Thyroid gland (tissue), 4 donors: ENCODE results near the gene CIPC.

Source experiments
- CTCF ChIP-seq, 6 experiments: fragments of 200-600 bp in 3 of 6; fragments of 450-650 bp in 3 of 6; sonication (generic) in 3 of 6; IDR thresholded peaks; one replicate each; pipeline ENCODE4 v1.5.1; 2016 to 2019; ENCODE audit warnings: antibody characterized with exemption in 6 of 6, mild to moderate bottlenecking in 2 of 6, inconsistent platforms in 1 of 6, moderate library complexity in 1 of 6
- POLR2A ChIP-seq, 2 donors: fragments of 450-650 bp; IDR thresholded peaks; one replicate each; pipeline ENCODE4 v1.6.1; 2017; ENCODE audit warnings: antibody characterized with exemption in 2 of 2, mild to moderate bottlenecking in 2 of 2, moderate library complexity in 1 of 2

GRCh38 chr14:77086017-77086727, 11.9 kb upstream of the CIPC start:
- peak in 1 of 2 donors; percentile 7 for TF ChIP-seq POLR2A (IDR thresholded peaks at IDR 0.05)
- TF ChIP-seq CTCF (IDR thresholded peaks at IDR 0.05) = no peak
